ENCODE measurements around the gene ASTN2.

ASTN2 gene

GRCh38 chr9:116658265-116658664, 756.6 kb downstream of the ASTN2 start:
- TF ChIP-seq CTCF (conservative IDR thresholded peaks at IDR 0.05; ENCODE audit: low read depth, low read length) = no peak
- H3K4me3 ChIP-seq (ENCODE audit: low read length) = no peak overlapping the region
- no peak for DNase-seq (ENCODE audit: low read depth)

- DNase-seq (ENCODE audit: low read depth) = no peak
- H3K4me3 ChIP-seq (ENCODE audit: low read length) = no peak overlapping the region
- TF ChIP-seq CTCF (conservative IDR thresholded peaks at IDR 0.05; ENCODE audit: low read depth, low read length) = no peak
Observed at GRCh38 chr9:116656977-116657376, 757.9 kb downstream of the ASTN2 start.

- DNase-seq (ENCODE audit: low read depth) = no peak
- H3K4me3 ChIP-seq (ENCODE audit: low read length) = no peak overlapping the region
- no peak for TF ChIP-seq CTCF (conservative IDR thresholded peaks at IDR 0.05; ENCODE audit: low read depth, low read length)
Observed at GRCh38 chr9:116656501-116656971, 758.3 kb downstream of the ASTN2 start.

- H3K4me3 ChIP-seq (ENCODE audit: low read length) = no peak overlapping the region
- no peak for DNase-seq (ENCODE audit: low read depth)
- no peak for TF ChIP-seq CTCF (conservative IDR thresholded peaks at IDR 0.05; ENCODE audit: low read depth, low read length)
Observed at GRCh38 chr9:116654059-116654355, 760.9 kb downstream of the ASTN2 start.

GRCh38 chr9:116653348-116654058, 761.4 kb downstream of the ASTN2 start:
- TF ChIP-seq CTCF (conservative IDR thresholded peaks at IDR 0.05; ENCODE audit: low read depth, low read length) = no peak
- no peak overlapping the region for H3K4me3 ChIP-seq (ENCODE audit: low read length)
- no peak for DNase-seq (ENCODE audit: low read depth)

GRCh38 chr9:116647515-116647809, 767.4 kb downstream of the ASTN2 start:
- TF ChIP-seq CTCF (conservative IDR thresholded peaks at IDR 0.05; ENCODE audit: low read depth, low read length) = no peak
- DNase-seq (ENCODE audit: low read depth) = no peak
- no peak overlapping the region for H3K4me3 ChIP-seq (ENCODE audit: low read length)

GRCh38 chr9:116646661-116647514, 768.0 kb downstream of the ASTN2 start:
- no peak overlapping the region for H3K4me3 ChIP-seq (ENCODE audit: low read length)
- DNase-seq (ENCODE audit: low read depth) = no peak

More at GRCh38 chr9:116646661-116647514, 768.0 kb downstream of the ASTN2 start:
- TF ChIP-seq CTCF (conservative IDR thresholded peaks at IDR 0.05; ENCODE audit: low read depth, low read length) = peak; percentile 74

Measured in retinal pigment epithelial cell (primary cell).